Activated T-cell treated with anti-CD3 and anti-CD28 coated beads for 1 hour (primary cell): ENCODE measurements around the gene LAMA2.
"Not testable (repeated sequence)": the region's sequence is repeated elsewhere in the genome, so short reads cannot be mapped to it uniquely, and the experiment has no call there.

Source experiments
- DNase-seq: peaks from one replicate; pipeline ENCODE4 v3.0.0-alpha.2; 2020; ENCODE audit warnings: low read depth

The LAMA2 gene

DNA sequence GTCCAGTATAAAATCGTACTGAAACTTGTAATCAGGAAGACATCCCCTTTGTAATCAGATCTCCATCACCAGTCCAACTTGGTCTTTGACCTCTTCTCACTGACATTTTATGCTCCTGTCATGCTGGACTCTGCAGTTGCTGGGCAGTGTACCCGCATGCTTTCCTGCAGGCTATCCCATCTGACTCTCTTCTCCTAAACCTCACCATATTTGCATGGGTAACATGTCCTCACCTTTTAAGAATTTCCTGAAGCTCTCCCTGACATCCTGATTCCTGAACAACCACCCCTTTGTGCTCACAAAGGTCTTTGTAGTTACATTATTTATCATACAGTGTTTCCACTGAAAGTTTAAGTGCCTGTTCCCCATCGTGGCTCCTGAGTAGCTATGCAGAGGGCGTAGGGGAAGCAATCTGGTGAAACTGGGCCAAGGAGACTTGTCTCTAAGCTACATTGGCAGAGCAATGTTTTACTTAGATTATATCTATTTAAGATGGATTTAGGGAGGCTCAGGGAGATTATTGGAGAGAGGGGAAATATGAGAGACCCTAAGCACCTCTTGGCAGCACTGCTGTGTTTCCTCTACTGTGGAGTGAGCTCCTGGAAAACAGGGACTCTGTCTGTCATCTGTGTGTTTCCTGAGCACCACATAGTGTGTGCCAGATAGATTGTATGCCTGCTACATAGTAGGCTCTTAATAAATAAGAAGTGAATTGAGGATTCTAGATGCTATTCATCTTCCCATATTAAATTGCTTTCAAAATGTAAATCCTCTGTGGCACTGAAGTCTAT, 124.0 kb downstream of the LAMA2 start:
- no peak for DNase-seq

GRCh38 chr6:129007701-129008373, 124.9 kb downstream of the LAMA2 start:
- DNase-seq: no peak

DNA sequence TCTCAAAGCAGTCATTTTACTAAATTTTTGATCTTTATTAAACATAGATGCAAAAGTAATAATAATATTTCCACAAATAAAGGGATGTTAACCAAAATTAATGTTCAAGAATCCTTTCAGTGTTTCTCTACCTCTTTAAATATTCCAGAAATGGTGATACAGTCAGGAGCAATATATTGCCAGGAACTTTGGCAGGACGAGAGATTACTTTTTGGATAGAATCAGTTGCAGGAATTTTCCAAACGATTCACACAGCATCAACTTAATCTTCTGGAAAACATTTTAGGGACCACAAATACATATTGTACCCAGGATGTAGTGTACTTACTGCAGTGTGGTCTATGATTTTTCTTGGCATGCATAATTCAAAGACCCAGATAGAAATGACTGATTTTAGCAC, 125.7 kb downstream of the LAMA2 start:
- no peak for DNase-seq

DNA sequence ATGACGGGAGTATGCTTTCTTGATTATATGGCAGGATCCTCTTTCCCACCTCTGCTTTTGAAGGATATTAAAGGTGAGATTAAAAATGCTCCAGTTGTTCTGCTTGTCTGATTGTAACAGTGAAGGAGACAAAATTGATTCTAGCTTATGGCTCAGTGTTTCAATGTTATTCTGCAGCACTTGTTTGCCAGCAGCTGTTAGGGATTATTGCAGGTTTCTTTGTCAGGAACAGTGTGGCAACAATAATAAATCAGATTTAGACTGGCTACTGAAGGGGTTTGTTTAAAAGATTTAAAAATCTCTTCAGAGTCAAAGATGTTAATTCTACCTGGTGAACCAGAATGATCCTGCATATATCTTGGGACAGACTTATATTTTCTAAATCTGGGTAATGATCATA, 126.9 kb downstream of the LAMA2 start:
- no peak for DNase-seq

GRCh38 chr6:129014302-129014701, 131.4 kb downstream of the LAMA2 start:
- DNase-seq: no peak

DNA sequence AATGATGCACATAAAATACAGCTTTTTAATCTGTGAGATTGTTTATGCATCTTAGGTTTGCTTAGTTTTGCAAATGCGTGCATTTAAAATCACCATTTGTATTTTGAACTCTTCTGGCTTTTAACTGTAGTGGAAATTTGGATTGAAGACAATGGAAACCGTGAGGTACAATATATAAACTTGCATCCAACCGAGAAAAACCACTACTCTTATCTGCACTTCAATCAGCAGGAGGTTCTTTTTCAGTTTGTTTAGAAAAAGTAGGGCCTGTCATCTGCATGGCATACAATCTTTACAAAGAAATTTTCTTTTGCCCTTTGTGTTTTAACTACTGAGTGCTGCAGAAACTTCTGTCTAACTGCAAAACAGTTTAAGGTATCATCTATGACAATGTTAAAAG, 132.8 kb downstream of the LAMA2 start:
- no peak for DNase-seq

- no peak for DNase-seq
These were observed 133.9 kb downstream of the LAMA2 start for GRCh38 chr6:129016844-129017243.

GRCh38 chr6:129022011-129022553, 139.1 kb downstream of the LAMA2 start:
- no peak for DNase-seq

DNA sequence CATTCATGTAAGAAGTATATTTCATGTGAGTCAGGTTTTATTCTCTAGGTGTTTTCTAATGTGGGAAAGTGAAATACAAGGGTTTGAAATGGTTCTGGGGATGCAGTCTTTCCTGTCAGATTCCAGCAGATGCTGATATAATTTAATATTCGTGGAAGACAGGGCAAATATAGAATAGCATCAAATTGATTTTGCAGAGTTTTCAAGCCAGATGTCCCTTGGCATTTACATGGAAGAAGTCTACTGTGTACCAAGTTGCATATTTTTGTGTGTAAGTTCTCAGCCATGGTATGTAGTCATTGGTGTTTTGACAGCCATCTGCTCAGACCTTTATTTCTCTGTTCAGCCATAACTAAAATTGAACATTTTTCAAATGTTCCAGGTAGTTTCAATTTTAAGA, 143.7 kb downstream of the LAMA2 start:
- no peak for DNase-seq

DNA sequence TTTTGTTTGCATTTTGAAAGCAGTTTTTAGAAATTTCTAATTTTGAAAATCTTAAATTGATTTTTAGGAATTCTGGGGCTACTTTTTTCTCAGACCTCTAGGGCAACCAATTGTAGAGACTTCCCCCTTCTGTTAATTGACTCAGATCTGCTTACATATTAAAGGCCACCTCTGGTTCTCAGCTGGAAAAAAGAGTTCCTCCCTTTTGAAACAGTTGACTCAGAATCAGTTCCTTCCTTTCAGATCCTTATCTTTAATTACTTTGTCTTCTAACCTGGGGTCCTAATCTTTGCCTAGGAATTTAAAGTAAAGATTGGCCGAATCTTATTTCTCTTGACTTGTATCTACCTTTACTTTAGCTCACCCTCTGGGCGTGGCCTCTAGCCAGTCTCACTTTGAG, 146.8 kb downstream of the LAMA2 start:
- DNase-seq: no peak

- DNase-seq: no peak
These were observed 147.3 kb downstream of the LAMA2 start for GRCh38 chr6:129030215-129030614.

DNA sequence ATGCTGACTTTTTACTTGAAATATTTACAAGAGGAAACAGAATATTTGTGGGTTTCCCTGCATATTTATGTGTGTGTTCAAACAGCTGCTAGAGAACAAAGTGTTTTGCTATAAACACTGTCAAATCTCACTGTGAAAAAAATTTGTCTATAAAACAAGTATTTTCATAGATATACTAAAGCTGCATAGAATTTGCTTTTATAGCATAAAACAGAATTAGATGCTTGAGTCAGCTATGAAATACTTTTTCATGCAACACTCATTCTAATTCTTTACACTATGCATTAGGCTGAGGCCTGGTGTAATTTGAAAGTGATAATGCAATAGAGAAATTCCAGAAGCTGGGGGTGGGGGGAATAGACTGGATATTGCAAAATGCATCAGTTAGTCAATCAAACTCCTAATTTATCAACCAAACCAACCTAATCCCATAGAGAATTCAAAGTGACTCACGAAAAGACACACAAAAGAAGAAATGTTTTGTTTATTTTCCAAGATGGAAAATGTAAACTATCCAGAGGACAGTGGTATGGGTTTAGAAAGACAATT, 148.2 kb downstream of the LAMA2 start:
- no peak for DNase-seq

DNA sequence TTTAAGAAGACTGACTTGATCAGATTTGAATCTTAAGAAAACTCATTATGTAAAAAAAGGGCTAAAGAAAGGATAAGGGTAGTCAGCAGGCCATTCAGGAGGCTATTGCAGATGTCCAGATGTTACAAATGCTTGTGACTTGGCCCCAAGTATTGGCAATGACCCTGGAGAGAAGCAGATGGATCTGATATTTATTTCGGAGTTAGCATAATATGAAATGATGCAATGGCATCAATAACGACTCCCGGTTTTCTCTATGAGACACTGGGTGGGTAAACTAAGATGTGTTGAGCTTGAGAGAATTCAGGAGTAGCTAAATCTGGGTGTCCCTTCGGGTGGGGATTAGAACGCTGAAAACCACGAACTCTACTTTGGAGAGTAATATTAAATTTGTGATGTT, 149.7 kb downstream of the LAMA2 start:
- no peak for DNase-seq

DNA sequence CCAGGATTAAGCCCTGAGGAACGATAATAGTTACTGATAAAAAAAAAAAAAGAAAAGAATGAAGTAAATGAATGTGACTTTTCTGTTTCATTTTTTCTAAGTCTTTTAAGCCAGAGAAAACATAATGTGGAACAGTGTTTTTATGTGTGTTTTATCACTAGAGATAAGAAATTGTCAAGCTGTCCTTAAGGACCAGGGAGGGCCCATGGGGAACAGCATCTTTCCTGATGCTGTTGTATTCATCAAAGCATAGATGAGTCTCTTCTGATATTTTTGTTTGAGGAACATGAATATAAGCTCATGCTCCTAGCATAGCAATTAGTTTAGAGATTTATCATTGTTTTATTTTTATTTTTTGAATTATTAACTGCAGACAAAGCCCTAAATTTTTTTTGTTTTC, 150.2 kb downstream of the LAMA2 start:
- no peak for DNase-seq

- no peak for DNase-seq
These were observed 150.6 kb downstream of the LAMA2 start for GRCh38 chr6:129033581-129033980.

DNA sequence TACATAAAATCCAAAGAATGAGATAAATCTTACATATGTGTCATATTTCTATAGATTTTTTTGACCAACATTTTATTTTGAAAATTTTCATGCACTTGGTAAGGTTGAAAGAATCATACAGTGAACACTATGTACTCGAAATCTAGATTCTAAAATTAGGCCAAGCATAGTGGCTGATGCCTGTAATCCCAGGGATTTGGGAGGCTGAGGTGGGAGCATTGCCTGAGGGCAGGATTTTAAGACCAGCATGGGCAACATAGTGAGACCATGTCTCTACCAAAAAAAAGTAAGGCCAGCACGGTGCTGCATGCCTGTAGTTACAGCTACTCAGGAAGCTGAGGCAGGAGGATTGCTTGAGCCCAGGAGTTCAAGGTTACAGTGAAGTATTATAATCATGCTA, 158.6 kb downstream of the LAMA2 start:
- DNase-seq: no peak

GRCh38 chr6:129046526-129046925, 163.6 kb downstream of the LAMA2 start:
- DNase-seq: no peak

GRCh38 chr6:129047834-129048233, 164.9 kb downstream of the LAMA2 start:
- DNase-seq: no peak

- no peak for DNase-seq
These were observed 167.1 kb downstream of the LAMA2 start for GRCh38 chr6:129050086-129050485.

DNA sequence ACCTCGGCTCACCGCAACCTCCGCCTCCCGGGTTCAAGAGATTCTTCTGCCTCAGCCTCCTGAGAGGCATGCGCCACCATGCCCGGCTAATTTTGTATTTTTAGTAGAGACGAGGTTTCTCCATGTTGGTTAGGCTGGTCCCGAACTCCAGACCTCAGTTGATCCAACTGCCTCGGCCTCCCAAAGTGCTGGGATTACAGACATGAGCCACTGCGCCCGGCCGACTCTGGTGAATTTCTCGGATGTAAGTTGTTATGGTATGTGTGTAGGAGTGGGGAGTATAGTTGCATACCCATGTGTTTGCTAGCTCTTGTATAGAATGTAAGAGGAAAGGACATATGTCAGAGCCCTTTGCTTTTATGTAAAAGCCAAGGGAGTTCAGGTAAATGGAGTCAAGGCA, 170.2 kb downstream of the LAMA2 start:
- not testable (repeated sequence) for DNase-seq

- DNase-seq: no peak
These were observed 172.9 kb downstream of the LAMA2 start for GRCh38 chr6:129055796-129056195.

GRCh38 chr6:129059650-129060049, 176.7 kb downstream of the LAMA2 start:
- no peak for DNase-seq

- DNase-seq: no peak
These were observed 186.1 kb downstream of the LAMA2 start for GRCh38 chr6:129069006-129069405.
